ENCODE measurements around the gene SERINC2. TPM values are rescaled to one million over a fixed set of nuclear protein-coding genes. Genes with fewer than 3 reads are reported as not detected.
"Not testable (repeated sequence)": the region's sequence is repeated elsewhere in the genome, so short reads cannot be mapped to it uniquely, and the experiment has no call there.

Gene SERINC2
- total and polyA plus RNA-seq, 2 donors (not counting 1 experiment from before 2014, with no cell fraction given) = 28.4 to 104 TPM

DNA sequence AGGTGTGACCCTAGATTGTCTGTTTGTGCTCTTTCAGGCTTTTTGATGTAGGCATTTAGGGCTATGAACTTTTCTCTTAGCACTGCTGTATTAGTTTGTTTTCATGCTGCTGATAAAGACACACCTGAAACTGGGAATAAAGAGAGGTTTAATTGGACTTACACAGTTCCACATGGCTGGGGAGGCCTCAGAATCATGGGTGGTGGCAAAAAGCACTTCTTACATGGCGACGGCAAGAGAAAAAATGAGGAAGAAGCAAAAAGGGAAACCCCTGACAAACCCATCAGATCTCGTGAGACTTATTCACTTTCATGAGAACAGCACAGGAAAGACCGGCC is 59.3 kb downstream of the SERINC2 start:
- H4K20me1 ChIP-seq (ENCODE audit: control insufficient read depth, extremely low read depth, insufficient read depth, low read length); H3K4me2 ChIP-seq (ENCODE audit: extremely low read depth, insufficient read depth, low read length); H3K4me1 ChIP-seq (ENCODE audit: control insufficient read depth, extremely low read depth, insufficient read depth, low read length); H3K36me3 ChIP-seq (ENCODE audit: control insufficient read depth, insufficient read depth, low read length); H3K4me3 ChIP-seq (replicated peaks in 1 of 4; ENCODE audit: control extremely low read depth in 1 of 4, insufficient read depth in 1 of 4, low read depth in 3 of 4, low read length in 4 of 4); DNase-seq (ENCODE audit: low read depth in 2 of 2); H3K27me3 ChIP-seq (ENCODE audit: control insufficient read depth, insufficient read depth, low read length); H3K27ac ChIP-seq (ENCODE audit: insufficient read depth, low read length); H3K79me2 ChIP-seq (ENCODE audit: control insufficient read depth, insufficient read depth, low read length); H3K9ac ChIP-seq (ENCODE audit: insufficient read depth, low read length); H2AFZ ChIP-seq (ENCODE audit: low read length); H3K9me3 ChIP-seq (ENCODE audit: control insufficient read depth, insufficient read depth, low read depth, low read length): not testable (repeated sequence)

DNA sequence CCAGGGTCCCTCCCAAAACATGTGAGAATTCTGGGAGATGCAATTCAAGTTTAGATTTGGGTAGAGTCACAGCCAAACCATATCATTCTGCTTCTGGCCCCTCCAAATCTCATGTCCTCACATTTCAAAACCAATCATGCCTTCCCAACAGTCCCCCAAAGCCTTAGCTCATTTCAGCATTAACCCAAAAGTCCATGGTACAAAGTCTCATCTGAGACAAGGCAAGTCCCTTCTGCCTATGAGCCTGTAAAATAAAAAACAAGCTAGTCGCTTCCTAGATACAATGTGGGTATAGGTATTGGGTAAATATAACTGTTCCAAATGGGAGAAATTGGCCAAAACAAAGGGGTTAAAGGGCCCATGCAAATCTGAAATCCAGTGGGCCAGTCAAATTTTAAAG is 59.7 kb downstream of the SERINC2 start:
- not testable (repeated sequence) for DNase-seq (ENCODE audit: low read depth in 2 of 2); H3K27me3 ChIP-seq (ENCODE audit: control insufficient read depth, insufficient read depth, low read length); H3K9ac ChIP-seq (ENCODE audit: insufficient read depth, low read length); H3K36me3 ChIP-seq (ENCODE audit: control insufficient read depth, insufficient read depth, low read length); H3K79me2 ChIP-seq (ENCODE audit: control insufficient read depth, insufficient read depth, low read length); H3K4me1 ChIP-seq (ENCODE audit: control insufficient read depth, extremely low read depth, insufficient read depth, low read length); H3K9me3 ChIP-seq (ENCODE audit: control insufficient read depth, insufficient read depth, low read depth, low read length); H3K4me2 ChIP-seq (ENCODE audit: extremely low read depth, insufficient read depth, low read length); H3K4me3 ChIP-seq (replicated peaks in 1 of 4; ENCODE audit: control extremely low read depth in 1 of 4, insufficient read depth in 1 of 4, low read depth in 3 of 4, low read length in 4 of 4); H4K20me1 ChIP-seq (ENCODE audit: control insufficient read depth, extremely low read depth, insufficient read depth, low read length); H3K27ac ChIP-seq (ENCODE audit: insufficient read depth, low read length); H2AFZ ChIP-seq (ENCODE audit: low read length)

- H4K20me1 ChIP-seq (ENCODE audit: control insufficient read depth, extremely low read depth, insufficient read depth, low read length); H3K4me2 ChIP-seq (ENCODE audit: extremely low read depth, insufficient read depth, low read length); H3K27me3 ChIP-seq (ENCODE audit: control insufficient read depth, insufficient read depth, low read length); H3K4me1 ChIP-seq (ENCODE audit: control insufficient read depth, extremely low read depth, insufficient read depth, low read length); H3K27ac ChIP-seq (ENCODE audit: insufficient read depth, low read length); H3K36me3 ChIP-seq (ENCODE audit: control insufficient read depth, insufficient read depth, low read length); H3K9me3 ChIP-seq (ENCODE audit: control insufficient read depth, insufficient read depth, low read depth, low read length); DNase-seq (ENCODE audit: low read depth in 2 of 2); H3K79me2 ChIP-seq (ENCODE audit: control insufficient read depth, insufficient read depth, low read length); H3K4me3 ChIP-seq (replicated peaks in 1 of 4; ENCODE audit: control extremely low read depth in 1 of 4, insufficient read depth in 1 of 4, low read depth in 3 of 4, low read length in 4 of 4); H3K9ac ChIP-seq (ENCODE audit: insufficient read depth, low read length); H2AFZ ChIP-seq (ENCODE audit: low read length): not testable (repeated sequence)
Observed at GRCh38 chr1:31473508-31473907, 60.5 kb downstream of the SERINC2 start.

- not testable (repeated sequence) for H3K79me2 ChIP-seq (ENCODE audit: control insufficient read depth, insufficient read depth, low read length); H3K4me2 ChIP-seq (ENCODE audit: extremely low read depth, insufficient read depth, low read length); H3K27ac ChIP-seq (ENCODE audit: insufficient read depth, low read length); H3K9me3 ChIP-seq (ENCODE audit: control insufficient read depth, insufficient read depth, low read depth, low read length); H3K36me3 ChIP-seq (ENCODE audit: control insufficient read depth, insufficient read depth, low read length); H3K27me3 ChIP-seq (ENCODE audit: control insufficient read depth, insufficient read depth, low read length); H3K4me1 ChIP-seq (ENCODE audit: control insufficient read depth, extremely low read depth, insufficient read depth, low read length); DNase-seq (ENCODE audit: low read depth in 2 of 2); H4K20me1 ChIP-seq (ENCODE audit: control insufficient read depth, extremely low read depth, insufficient read depth, low read length); H2AFZ ChIP-seq (ENCODE audit: low read length); H3K4me3 ChIP-seq (replicated peaks in 1 of 4; ENCODE audit: control extremely low read depth in 1 of 4, insufficient read depth in 1 of 4, low read depth in 3 of 4, low read length in 4 of 4); H3K9ac ChIP-seq (ENCODE audit: insufficient read depth, low read length)
Observed at GRCh38 chr1:31474567-31474966, 61.6 kb downstream of the SERINC2 start.

DNA sequence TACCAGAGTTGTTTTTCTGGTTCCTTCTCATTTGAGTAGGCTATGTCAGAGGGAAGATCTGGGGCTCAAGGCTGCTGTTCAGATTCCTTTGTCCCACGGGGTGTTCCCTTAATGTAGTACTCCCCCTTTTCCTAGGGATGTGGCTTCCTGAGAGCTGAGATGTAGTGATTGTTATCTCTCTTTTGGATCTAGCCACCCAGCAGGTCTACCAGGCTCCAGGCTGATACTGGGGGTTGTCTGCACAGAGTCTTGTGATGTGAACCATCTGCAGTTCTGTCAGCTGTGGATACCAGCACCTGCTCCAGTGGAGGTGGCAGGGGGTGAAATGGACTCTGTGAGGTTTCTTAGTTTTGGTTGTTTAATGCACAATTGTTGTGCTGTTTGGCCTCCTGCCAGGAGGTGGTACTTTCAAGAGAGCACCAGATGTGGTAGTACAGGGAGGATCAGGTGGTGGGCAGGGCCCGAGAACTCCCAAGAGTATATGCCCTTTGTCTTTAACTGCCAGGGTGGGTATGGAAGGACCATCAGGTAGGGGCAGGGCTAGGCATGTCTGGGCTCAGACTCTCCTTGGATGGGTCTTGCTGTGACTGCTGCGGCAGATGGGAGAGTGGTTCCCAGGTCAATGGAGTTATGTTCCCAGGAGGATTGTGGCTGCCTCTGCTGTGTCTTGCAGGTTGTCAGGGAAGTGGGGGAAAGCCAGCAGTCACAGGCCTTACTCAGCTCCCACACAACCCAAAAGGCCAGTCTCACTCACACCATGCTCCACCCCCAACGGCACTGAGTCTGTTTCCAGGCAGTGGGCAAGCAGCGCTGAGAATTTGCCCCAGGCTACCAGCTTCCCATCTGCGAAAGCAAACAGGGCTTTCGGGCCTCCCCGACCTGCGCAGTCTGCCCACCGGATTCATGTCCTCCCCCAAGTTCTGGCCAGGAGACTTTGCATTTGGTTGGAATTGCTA is 64.2 kb downstream of the SERINC2 start:
- H3K9ac ChIP-seq (ENCODE audit: insufficient read depth, low read length) = no peak overlapping the region
- H3K4me2 ChIP-seq (ENCODE audit: extremely low read depth, insufficient read depth, low read length) = no peak overlapping the region
- H3K4me1 ChIP-seq (ENCODE audit: control insufficient read depth, extremely low read depth, insufficient read depth, low read length) = no peaks in the 10 kb centered on the region
- H3K36me3 ChIP-seq (ENCODE audit: control insufficient read depth, insufficient read depth, low read length) = no peaks in the 10 kb centered on the region
- no peaks in the 10 kb centered on the region for H4K20me1 ChIP-seq (ENCODE audit: control insufficient read depth, extremely low read depth, insufficient read depth, low read length)
- no peaks in the 10 kb centered on the region for H3K79me2 ChIP-seq (ENCODE audit: control insufficient read depth, insufficient read depth, low read length)
- DNase-seq (ENCODE audit: low read depth in 2 of 2) = no peak
- H3K27me3 ChIP-seq (ENCODE audit: control insufficient read depth, insufficient read depth, low read length) = peaks cover 2% of the 10 kb centered on the region
- H3K4me3 ChIP-seq (replicated peaks in 1 of 4; ENCODE audit: control extremely low read depth in 1 of 4, insufficient read depth in 1 of 4, low read depth in 3 of 4, low read length in 4 of 4) = no peak overlapping the region
- H3K27ac ChIP-seq (ENCODE audit: insufficient read depth, low read length) = no peak overlapping the region
- H2AFZ ChIP-seq (ENCODE audit: low read length) = no peak overlapping the region
- H3K9me3 ChIP-seq (ENCODE audit: control insufficient read depth, insufficient read depth, low read depth, low read length) = no peaks in the 10 kb centered on the region
- TF ChIP-seq, protein P1, sequence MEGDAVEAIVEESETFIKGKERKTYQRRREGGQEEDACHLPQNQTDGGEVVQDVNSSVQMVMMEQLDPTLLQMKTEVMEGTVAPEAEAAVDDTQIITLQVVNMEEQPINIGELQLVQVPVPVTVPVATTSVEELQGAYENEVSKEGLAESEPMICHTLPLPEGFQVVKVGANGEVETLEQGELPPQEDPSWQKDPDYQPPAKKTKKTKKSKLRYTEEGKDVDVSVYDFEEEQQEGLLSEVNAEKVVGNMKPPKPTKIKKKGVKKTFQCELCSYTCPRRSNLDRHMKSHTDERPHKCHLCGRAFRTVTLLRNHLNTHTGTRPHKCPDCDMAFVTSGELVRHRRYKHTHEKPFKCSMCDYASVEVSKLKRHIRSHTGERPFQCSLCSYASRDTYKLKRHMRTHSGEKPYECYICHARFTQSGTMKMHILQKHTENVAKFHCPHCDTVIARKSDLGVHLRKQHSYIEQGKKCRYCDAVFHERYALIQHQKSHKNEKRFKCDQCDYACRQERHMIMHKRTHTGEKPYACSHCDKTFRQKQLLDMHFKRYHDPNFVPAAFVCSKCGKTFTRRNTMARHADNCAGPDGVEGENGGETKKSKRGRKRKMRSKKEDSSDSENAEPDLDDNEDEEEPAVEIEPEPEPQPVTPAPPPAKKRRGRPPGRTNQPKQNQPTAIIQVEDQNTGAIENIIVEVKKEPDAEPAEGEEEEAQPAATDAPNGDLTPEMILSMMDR (conservative IDR thresholded peaks at IDR 0.05 in 1 of 2, IDR thresholded peaks at IDR 0.05 in 1 of 2; ENCODE audit: low read depth in 1 of 2, low read length in 2 of 2) = no peak
- TF ChIP-seq EZH2 (IDR thresholded peaks at IDR 0.05; ENCODE audit: low read length, missing control alignments) = no peak
